ENCODE data around the gene HAL.

DNA sequence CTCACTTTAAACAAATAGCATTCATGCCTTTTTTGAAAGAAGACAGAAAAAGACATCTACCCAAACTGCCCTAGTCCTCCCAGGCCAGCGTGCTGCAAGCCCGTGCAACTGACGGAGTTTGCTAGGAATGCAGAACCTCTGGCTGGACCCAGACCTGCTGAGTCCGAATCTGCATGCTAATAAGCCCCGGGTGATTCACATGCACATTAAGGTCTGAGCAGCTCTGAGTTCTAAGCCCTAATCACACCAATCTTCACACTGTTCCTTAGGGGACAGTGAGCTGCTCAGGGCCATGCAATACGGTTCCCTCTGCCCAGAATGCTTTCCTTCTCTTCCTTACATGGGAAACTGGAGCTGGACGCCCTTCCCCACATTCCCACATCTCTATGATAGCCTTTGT is 25.2 kb downstream of the HAL start:
- TF ChIP-seq, protein P1, sequence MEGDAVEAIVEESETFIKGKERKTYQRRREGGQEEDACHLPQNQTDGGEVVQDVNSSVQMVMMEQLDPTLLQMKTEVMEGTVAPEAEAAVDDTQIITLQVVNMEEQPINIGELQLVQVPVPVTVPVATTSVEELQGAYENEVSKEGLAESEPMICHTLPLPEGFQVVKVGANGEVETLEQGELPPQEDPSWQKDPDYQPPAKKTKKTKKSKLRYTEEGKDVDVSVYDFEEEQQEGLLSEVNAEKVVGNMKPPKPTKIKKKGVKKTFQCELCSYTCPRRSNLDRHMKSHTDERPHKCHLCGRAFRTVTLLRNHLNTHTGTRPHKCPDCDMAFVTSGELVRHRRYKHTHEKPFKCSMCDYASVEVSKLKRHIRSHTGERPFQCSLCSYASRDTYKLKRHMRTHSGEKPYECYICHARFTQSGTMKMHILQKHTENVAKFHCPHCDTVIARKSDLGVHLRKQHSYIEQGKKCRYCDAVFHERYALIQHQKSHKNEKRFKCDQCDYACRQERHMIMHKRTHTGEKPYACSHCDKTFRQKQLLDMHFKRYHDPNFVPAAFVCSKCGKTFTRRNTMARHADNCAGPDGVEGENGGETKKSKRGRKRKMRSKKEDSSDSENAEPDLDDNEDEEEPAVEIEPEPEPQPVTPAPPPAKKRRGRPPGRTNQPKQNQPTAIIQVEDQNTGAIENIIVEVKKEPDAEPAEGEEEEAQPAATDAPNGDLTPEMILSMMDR (IDR thresholded peaks at IDR 0.05) = no peak
- TF ChIP-seq POLR2A (IDR thresholded peaks at IDR 0.05) = no peak
